K562 (cell line): Measurements from ENCODE around the gene GRIK3. TPM values are rescaled to one million over a fixed set of nuclear protein-coding genes. Genes with fewer than 3 reads are reported as not detected.

Experiments
- ATAC-seq: fragments of 200-7000 bp; cut with Tn5 transposase; 3 replicates; pipeline ENCODE4 v1.9.1; 2020; ENCODE audit warnings: moderate library complexity
- BruUV-seq: library from RNA; stranded (reverse); fragments of 400-500 nt; replicated peaks from 2 replicates; lab custom pipeline; 2021; lab: Mats Ljungman, UMichigan
- CTCF ChIA-PET: fragments of 300-600 bp; formaldehyde crosslinking; extraction: SDS; loops from one replicate; lab custom pipeline; 2021; ENCODE audit warnings: low intra/inter-chr PET ratio; lab: Yijun Ruan, JAX
- POLR2A ChIA-PET: fragments of 300-600, 350-650 bp; sonication (Branson Sonifier 250); formaldehyde crosslinking; extraction: SDS; loops from one replicate; lab custom pipeline; 2021; ENCODE audit warnings: antibody characterized with exemption, inconsistent platforms; lab: Yijun Ruan, JAX
- DNase-seq, 4 experiments: peaks; one replicate each; pipeline versions ENCODE4 v3.0.0 to v3.0.0-alpha.2; 2011 to 2018; ENCODE audit warnings: low spot score in 3 of 4, mixed read lengths in 3 of 4; ENCODE audit errors: extremely low read depth in 1 of 4
- FAIRE-seq: peaks from 2 replicates; lab custom pipeline; 2011; peaks lifted over from hg19 to GRCh38; lab: Jason Lieb, UNC
- H2AFZ ChIP-seq: 2 replicates; pipeline ENCODE4 v1.6.0; 2011; ENCODE audit warnings: low read depth, low read length, control low read depth, inconsistent platforms
- H3K27ac ChIP-seq: fragments of 200-600 bp; 3 replicates; pipeline ENCODE4 v1.8.0; 2011; ENCODE audit warnings: low read depth, mild to moderate bottlenecking, control low read depth, inconsistent platforms, low read length, moderate library complexity, mixed read lengths; ENCODE audit errors: extremely low read depth
- H3K27me3 ChIP-seq, 2 experiments: fragments of 300-600 bp in 1 of 2; 2 replicates in 1 of 2; 3 replicates in 1 of 2; pipeline versions ENCODE4 v1.6.0 to v1.8.0; 2011; ENCODE audit warnings: inconsistent platforms in 2 of 2, low read length in 2 of 2, mild to moderate bottlenecking in 1 of 2, mixed read lengths in 1 of 2, moderate library complexity in 1 of 2; ENCODE audit not compliant: control insufficient read depth in 2 of 2, insufficient read depth in 2 of 2
- H3K36me3 ChIP-seq: fragments of 300-600 bp; 3 replicates; pipeline ENCODE4 v1.8.0; 2011; ENCODE audit warnings: mild to moderate bottlenecking, low read length, inconsistent platforms; ENCODE audit not compliant: control insufficient read depth, insufficient read depth
- H3K4me1 ChIP-seq, 2 experiments: fragments of 200-600 bp in 1 of 2; replicated peaks in 1 of 2; 2 replicates in 1 of 2; 3 replicates in 1 of 2; pipeline versions ENCODE4 v1.5.1 to v1.8.0; 2011; ENCODE audit warnings: inconsistent platforms in 2 of 2, low read length in 2 of 2, mild to moderate bottlenecking in 1 of 2, mixed read lengths in 1 of 2, moderate library complexity in 1 of 2; ENCODE audit not compliant: control insufficient read depth in 2 of 2, insufficient read depth in 2 of 2
- H3K4me2 ChIP-seq: 2 replicates; pipeline ENCODE4 v1.6.1; 2011; ENCODE audit warnings: low read length, control low read depth, inconsistent platforms, mixed read lengths; ENCODE audit not compliant: insufficient read depth
- H3K4me3 ChIP-seq: fragments of 200-600 bp; sonication (generic), shearing (Covaris generic); 2 replicates; pipeline ENCODE4 v1.5.1; 2016; ENCODE audit warnings: control low read depth, inconsistent platforms
- H3K79me2 ChIP-seq: fragments of 200-600 bp; 3 replicates; pipeline ENCODE4 v1.8.0; 2011; ENCODE audit warnings: low read length, inconsistent platforms; ENCODE audit not compliant: control insufficient read depth, insufficient read depth
- H3K9ac ChIP-seq, 2 experiments: 2 replicates each; pipeline versions ENCODE4 v1.6.0 to v1.6.1; 2011; ENCODE audit warnings: low read depth in 2 of 2, low read length in 2 of 2, control low read depth in 1 of 2, inconsistent platforms in 1 of 2, mild to moderate bottlenecking in 1 of 2, mixed read lengths in 1 of 2; ENCODE audit not compliant: insufficient read depth in 1 of 2
- H3K9me1 ChIP-seq: one replicate; pipeline ENCODE4 v1.6.0; 2011; ENCODE audit warnings: inconsistent platforms, mild to moderate bottlenecking, low read length, moderate library complexity; ENCODE audit not compliant: control insufficient read depth, insufficient read depth
- H3K9me3 ChIP-seq: replicated peaks from 2 replicates; pipeline ENCODE4 v1.5.1; 2011; ENCODE audit warnings: low read depth, low read length, inconsistent platforms; ENCODE audit not compliant: control insufficient read depth, insufficient read depth
- H4K20me1 ChIP-seq: replicated peaks from 2 replicates; pipeline ENCODE4 v1.6.1; 2011; ENCODE audit warnings: low read length, inconsistent platforms, mixed read lengths; ENCODE audit not compliant: control insufficient read depth, insufficient read depth
- CHCHD3 ChIP-seq: fragments of 250-450 bp; sonication (Bioruptor Pico); IDR thresholded peaks from 2 replicates; pipeline ENCODE4 v2.1.2; 2022; ENCODE audit warnings: mild to moderate bottlenecking
- GTF2A2 ChIP-seq: IDR thresholded peaks from 2 replicates; pipeline ENCODE4 v1.6.1; 2016; ENCODE audit warnings: mild to moderate bottlenecking, missing genetic modification characterization, missing compliant biosample characterization
- HDAC6 ChIP-seq: IDR thresholded peaks from 2 replicates; pipeline ENCODE4 v1.6.1; 2012; ENCODE audit warnings: low read depth, mild to moderate bottlenecking, control low read depth, inconsistent platforms, low read length, moderate library complexity
- HNRNPH1 ChIP-seq: fragments of 200-400 bp; formaldehyde crosslinking; optimal IDR thresholded peaks from 2 replicates; pipeline ENCODE3; 2017; ENCODE audit warnings: low read depth, mild to moderate bottlenecking, low read length, moderate library complexity
- KLF6 ChIP-seq: fragments of 250-450 bp; sonication (Bioruptor Pico); IDR thresholded peaks from 2 replicates; pipeline ENCODE4 v1.4.0; 2020; ENCODE audit warnings: mild to moderate bottlenecking, moderate library complexity, borderline replicate concordance
- NELFE ChIP-seq: IDR thresholded peaks from 2 replicates; pipeline ENCODE4 v1.6.1; 2011; ENCODE audit warnings: mild to moderate bottlenecking; ENCODE audit not compliant: insufficient read depth, insufficient read length
- NFE2 ChIP-seq: IDR thresholded peaks from 2 replicates; pipeline ENCODE4 v1.6.1; 2014; ENCODE audit warnings: antibody characterized with exemption, low read depth
- PML ChIP-seq: IDR thresholded peaks from 2 replicates; pipeline ENCODE4 v1.6.1; 2012; ENCODE audit warnings: low read length, inconsistent platforms
- TCFL5 ChIP-seq: fragments of 250-450 bp; sonication (Bioruptor Pico); conservative IDR thresholded peaks from 2 replicates; pipeline ENCODE4 v1.6.1; 2021; ENCODE audit warnings: mild to moderate bottlenecking, moderate library complexity, matching md5 sums
- ZMIZ1 ChIP-seq, 2 experiments: fragments of 150-350 bp in 1 of 2; IDR thresholded peaks; 2 replicates each; pipeline ENCODE4 v1.6.1; 2012 to 2016; ENCODE audit warnings: low read depth in 2 of 2, low read length in 2 of 2, mild to moderate bottlenecking in 1 of 2, moderate library complexity in 1 of 2
- ZNF121 ChIP-seq: sonication (generic); formaldehyde crosslinking; conservative IDR thresholded peaks from 2 replicates; pipeline ENCODE4 v1.8.0; 2022; ENCODE audit warnings: missing genetic modification reagents
- ZNF174 ChIP-seq: fragments of 250-450 bp; sonication (Bioruptor Pico); IDR thresholded peaks from 2 replicates; pipeline ENCODE4 v1.4.0; 2020; ENCODE audit warnings: mild to moderate bottlenecking
- ZNF583 ChIP-seq: fragments of 250-450 bp; sonication (Bioruptor Pico); IDR thresholded peaks from 2 replicates; pipeline ENCODE4 v1.4.0; 2020
- WGBS: fragments of 100-300 bp; shearing (Covaris generic); methylation state at CpG from one replicate; pipeline ENCODE4 v1.1.6; 2016; ENCODE audit warnings: low coverage, mixed read lengths; ENCODE audit not compliant: insufficient coverage; ENCODE audit errors: missing lambda C conversion rate; 5-methylcytosine and 5-hydroxymethylcytosine counted together
- in situ Hi-C: fragments of 300-500 bp; cut with MboI; formaldehyde crosslinking; loops from 4 replicates; pipeline ENCODE4 v1.15.0; 2018; ENCODE audit warnings: inconsistent platforms, mixed read lengths
- intact Hi-C: fragments of 100-400 bp; cut with micrococcal nuclease; formaldehyde crosslinking; loops from 2 replicates; pipeline ENCODE4 v1.14.2; 2022
- polyA plus RNA-seq, 8 experiments: library from polyadenylated mRNA; depleted of rRNA in 4 of 8; stranded (reverse) in 5 of 8; unstranded in 3 of 8; fragments of >200 nt; fragmentation: Nextera tagmentation in 2 of 8; fragmentation: Illumina TruSeq in 1 of 8; extraction: Ambion mirVana in 2 of 8; extraction: Trizol in 1 of 8; gene quantifications; 2 replicates each; pipeline versions ENCODE4 v1.2.1 to v1.2.3, GENCODE V29; 2011 to 2014; ENCODE audit warnings: inconsistent platforms in 1 of 8, missing spikeins in 1 of 8
- total RNA-seq, 7 experiments: library from RNA; depleted of rRNA in 6 of 7; stranded (reverse); fragments of >200 nt in 6 of 7; fragmentation: Illumina TruSeq in 2 of 7; extraction: Trizol in 2 of 7; gene quantifications; 2 replicates each; pipeline versions ENCODE4 v1.2.1 to v1.2.3, GENCODE V29; 2011 to 2021; ENCODE audit warnings: low replicate concordance in 1 of 7
- TF ChIP-seq, protein P1 (sequence below): sonication (generic); formaldehyde crosslinking; IDR thresholded peaks from 2 replicates; pipeline ENCODE4 v1.8.0; 2022; ENCODE audit warnings: mild to moderate bottlenecking, missing genetic modification reagents
- TF ChIP-seq, protein P2 (sequence below): fragments of 250-450 bp; sonication (Bioruptor Pico); IDR thresholded peaks from 2 replicates; pipeline ENCODE4 v1.5.0; 2021

The GRIK3 gene
- total and polyA plus RNA-seq, 9 of the 15 experiments (the other 6 are each of a cell fraction or from before 2014, with no cell fraction given), result not detected

DNA sequence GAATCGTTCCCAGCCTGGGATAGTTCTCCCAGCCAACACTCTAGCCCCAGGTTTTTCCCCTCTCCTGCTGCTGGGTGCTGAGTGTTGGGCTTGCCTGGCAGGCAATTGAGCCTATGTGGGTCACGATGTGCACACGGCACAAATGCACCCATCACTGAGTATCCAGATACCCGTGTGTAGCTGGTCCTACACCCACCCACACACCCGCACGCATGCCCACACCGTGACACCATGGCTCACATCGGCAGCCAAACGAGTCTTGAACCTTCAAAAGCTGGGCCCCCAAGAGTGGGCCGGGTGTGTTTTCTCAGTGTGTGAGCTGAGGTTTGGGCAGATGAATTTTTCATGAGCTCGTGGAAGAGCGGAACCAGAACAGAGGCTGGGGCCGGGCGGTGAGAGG lies 188.5 kb downstream of the GRIK3 start:
- Histone ChIP-seq H3K36me3 (no peaks in the 10 kb centered on the region), H4K20me1 (peaks cover 11% of the 10 kb centered on the region), H3K27ac (no peak overlapping the region), H3K9me3 (no peaks in the 10 kb centered on the region), H3K4me3 (no peak overlapping the region), H3K4me1 (no peaks in the 10 kb centered on the region), H2AFZ (no peak overlapping the region), H3K9ac (no peak overlapping the region), H3K79me2 (no peaks in the 10 kb centered on the region), H3K4me2 (no peak overlapping the region), H3K9me1 (no peaks in the 10 kb centered on the region), H3K27me3 (peaks cover 25 to 74% of the 10 kb centered on the region in 2 experiments)
- DNase-seq (no peak), ATAC-seq (no peak), FAIRE-seq (no peak)
- in situ Hi-C loops (no loop called here), intact Hi-C loops (no loop called here)
- no TSS peak for BruUV-seq
- WGBS, result 3% methylated on average over 10 of the region's 14 CpGs
- ChIA-PET CTCF (no interaction called here), POLR2A (no interaction called here)
- TF ChIP-seq ZNF583 (no peak), GTF2A2 (tag) (no peak), ZMIZ1 (IDR thresholded peaks at IDR 0.05; ENCODE audit: low read depth in 2 of 2, low read length in 2 of 2) (no peak), HNRNPH1 (no peak), ZNF121 (no peak), ZNF174 (CRISPR knock-in tag) (no peak), NELFE (no peak), TCFL5 (CRISPR knock-in tag) (no peak), NFE2 (no peak), HDAC6 (no peak), KLF6 (CRISPR knock-in tag) (no peak), CHCHD3 (CRISPR knock-in tag) (no peak), PML (no peak)
- TF ChIP-seq, protein P1, sequence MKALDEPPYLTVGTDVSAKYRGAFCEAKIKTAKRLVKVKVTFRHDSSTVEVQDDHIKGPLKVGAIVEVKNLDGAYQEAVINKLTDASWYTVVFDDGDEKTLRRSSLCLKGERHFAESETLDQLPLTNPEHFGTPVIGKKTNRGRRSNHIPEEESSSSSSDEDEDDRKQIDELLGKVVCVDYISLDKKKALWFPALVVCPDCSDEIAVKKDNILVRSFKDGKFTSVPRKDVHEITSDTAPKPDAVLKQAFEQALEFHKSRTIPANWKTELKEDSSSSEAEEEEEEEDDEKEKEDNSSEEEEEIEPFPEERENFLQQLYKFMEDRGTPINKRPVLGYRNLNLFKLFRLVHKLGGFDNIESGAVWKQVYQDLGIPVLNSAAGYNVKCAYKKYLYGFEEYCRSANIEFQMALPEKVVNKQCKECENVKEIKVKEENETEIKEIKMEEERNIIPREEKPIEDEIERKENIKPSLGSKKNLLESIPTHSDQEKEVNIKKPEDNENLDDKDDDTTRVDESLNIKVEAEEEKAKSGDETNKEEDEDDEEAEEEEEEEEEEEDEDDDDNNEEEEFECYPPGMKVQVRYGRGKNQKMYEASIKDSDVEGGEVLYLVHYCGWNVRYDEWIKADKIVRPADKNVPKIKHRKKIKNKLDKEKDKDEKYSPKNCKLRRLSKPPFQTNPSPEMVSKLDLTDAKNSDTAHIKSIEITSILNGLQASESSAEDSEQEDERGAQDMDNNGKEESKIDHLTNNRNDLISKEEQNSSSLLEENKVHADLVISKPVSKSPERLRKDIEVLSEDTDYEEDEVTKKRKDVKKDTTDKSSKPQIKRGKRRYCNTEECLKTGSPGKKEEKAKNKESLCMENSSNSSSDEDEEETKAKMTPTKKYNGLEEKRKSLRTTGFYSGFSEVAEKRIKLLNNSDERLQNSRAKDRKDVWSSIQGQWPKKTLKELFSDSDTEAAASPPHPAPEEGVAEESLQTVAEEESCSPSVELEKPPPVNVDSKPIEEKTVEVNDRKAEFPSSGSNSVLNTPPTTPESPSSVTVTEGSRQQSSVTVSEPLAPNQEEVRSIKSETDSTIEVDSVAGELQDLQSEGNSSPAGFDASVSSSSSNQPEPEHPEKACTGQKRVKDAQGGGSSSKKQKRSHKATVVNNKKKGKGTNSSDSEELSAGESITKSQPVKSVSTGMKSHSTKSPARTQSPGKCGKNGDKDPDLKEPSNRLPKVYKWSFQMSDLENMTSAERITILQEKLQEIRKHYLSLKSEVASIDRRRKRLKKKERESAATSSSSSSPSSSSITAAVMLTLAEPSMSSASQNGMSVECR (CRISPR knock-in tag), result no peak
- TF ChIP-seq, protein P2, sequence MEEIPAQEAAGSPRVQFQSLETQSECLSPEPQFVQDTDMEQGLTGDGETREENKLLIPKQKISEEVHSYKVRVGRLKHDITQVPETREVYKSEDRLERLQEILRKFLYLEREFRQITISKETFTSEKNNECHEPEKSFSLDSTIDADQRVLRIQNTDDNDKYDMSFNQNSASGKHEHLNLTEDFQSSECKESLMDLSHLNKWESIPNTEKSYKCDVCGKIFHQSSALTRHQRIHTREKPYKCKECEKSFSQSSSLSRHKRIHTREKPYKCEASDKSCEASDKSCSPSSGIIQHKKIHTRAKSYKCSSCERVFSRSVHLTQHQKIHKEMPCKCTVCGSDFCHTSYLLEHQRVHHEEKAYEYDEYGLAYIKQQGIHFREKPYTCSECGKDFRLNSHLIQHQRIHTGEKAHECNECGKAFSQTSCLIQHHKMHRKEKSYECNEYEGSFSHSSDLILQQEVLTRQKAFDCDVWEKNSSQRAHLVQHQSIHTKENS, result no peak
